ENCODE results near the gene HABP4.

Gene HABP4

GRCh38 chr9:96476591-96476990 lies 26.6 kb downstream of the HABP4 start:
- no peak for DNase-seq (ENCODE audit: low spot score)

GRCh38 chr9:96478829-96479371 lies 28.9 kb downstream of the HABP4 start:
- DNase-seq (ENCODE audit: low spot score), result peak; percentile 30

GRCh38 chr9:96480736-96481135 lies 30.8 kb downstream of the HABP4 start:
- no peak for DNase-seq (ENCODE audit: low spot score)

- no peak for DNase-seq (ENCODE audit: low spot score)
Observed at GRCh38 chr9:96482476-96482875, 32.5 kb downstream of the HABP4 start.

- DNase-seq (ENCODE audit: low spot score), result no peak
Observed at GRCh38 chr9:96483197-96483596, 33.2 kb downstream of the HABP4 start.

GRCh38 chr9:96483733-96484390 lies 33.9 kb downstream of the HABP4 start:
- no peak for DNase-seq (ENCODE audit: low spot score)

GRCh38 chr9:96484521-96484931 lies 34.6 kb downstream of the HABP4 start:
- DNase-seq (ENCODE audit: low spot score), result no peak

GRCh38 chr9:96485280-96485679 lies 35.3 kb downstream of the HABP4 start:
- no peak for DNase-seq (ENCODE audit: low spot score)

GRCh38 chr9:96486386-96487028 lies 36.5 kb downstream of the HABP4 start:
- DNase-seq (ENCODE audit: low spot score), result peak; percentile 31

- no peak for DNase-seq (ENCODE audit: low spot score)
Observed at GRCh38 chr9:96487029-96487396, 37.0 kb downstream of the HABP4 start.

GRCh38 chr9:96487949-96488348 lies 38.0 kb downstream of the HABP4 start:
- no peak for DNase-seq (ENCODE audit: low spot score)

GRCh38 chr9:96489482-96489979 lies 39.6 kb downstream of the HABP4 start:
- no peak for DNase-seq (ENCODE audit: low spot score)

GRCh38 chr9:96490534-96491078 lies 40.6 kb downstream of the HABP4 start:
- no peak for DNase-seq (ENCODE audit: low spot score)

GRCh38 chr9:96491079-96491879 lies 41.3 kb downstream of the HABP4 start:
- no peak for DNase-seq (ENCODE audit: low spot score)

GRCh38 chr9:96491880-96492525 lies 42.0 kb downstream of the HABP4 start:
- DNase-seq (ENCODE audit: low spot score), result no peak

- no peak for DNase-seq (ENCODE audit: low spot score)
Observed at GRCh38 chr9:96492993-96493531, 43.1 kb downstream of the HABP4 start.

GRCh38 chr9:96493757-96494156 lies 43.8 kb downstream of the HABP4 start:
- no peak for DNase-seq (ENCODE audit: low spot score)

- no peak for DNase-seq (ENCODE audit: low spot score)
Observed at GRCh38 chr9:96494215-96494800, 44.3 kb downstream of the HABP4 start.

- no peak for DNase-seq (ENCODE audit: low spot score)
Observed at GRCh38 chr9:96495341-96495740, 45.4 kb downstream of the HABP4 start.

GRCh38 chr9:96496368-96497116 lies 46.6 kb downstream of the HABP4 start:
- DNase-seq (ENCODE audit: low spot score), result no peak

GRCh38 chr9:96497117-96497399 lies 47.1 kb downstream of the HABP4 start:
- no peak for DNase-seq (ENCODE audit: low spot score)
